Measurements from ENCODE around the gene PRR19.

DNA sequence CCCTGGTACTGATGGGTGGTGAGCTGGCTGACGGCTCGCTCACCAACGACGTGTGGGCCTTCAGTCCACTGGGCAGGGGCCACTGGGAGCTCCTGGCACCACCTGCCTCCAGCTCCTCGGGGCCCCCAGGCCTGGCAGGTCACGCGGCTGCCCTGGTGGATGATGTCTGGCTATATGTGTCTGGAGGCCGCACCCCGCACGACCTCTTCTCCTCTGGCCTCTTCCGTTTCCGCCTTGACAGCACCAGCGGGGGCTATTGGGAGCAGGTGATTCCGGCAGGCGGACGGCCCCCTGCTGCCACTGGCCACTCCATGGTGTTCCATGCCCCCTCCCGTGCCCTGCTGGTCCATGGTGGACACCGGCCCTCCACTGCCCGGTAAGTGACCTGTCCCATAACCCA, 34.0 kb downstream of the PRR19 start:
- TF ChIP-seq, protein P1, sequence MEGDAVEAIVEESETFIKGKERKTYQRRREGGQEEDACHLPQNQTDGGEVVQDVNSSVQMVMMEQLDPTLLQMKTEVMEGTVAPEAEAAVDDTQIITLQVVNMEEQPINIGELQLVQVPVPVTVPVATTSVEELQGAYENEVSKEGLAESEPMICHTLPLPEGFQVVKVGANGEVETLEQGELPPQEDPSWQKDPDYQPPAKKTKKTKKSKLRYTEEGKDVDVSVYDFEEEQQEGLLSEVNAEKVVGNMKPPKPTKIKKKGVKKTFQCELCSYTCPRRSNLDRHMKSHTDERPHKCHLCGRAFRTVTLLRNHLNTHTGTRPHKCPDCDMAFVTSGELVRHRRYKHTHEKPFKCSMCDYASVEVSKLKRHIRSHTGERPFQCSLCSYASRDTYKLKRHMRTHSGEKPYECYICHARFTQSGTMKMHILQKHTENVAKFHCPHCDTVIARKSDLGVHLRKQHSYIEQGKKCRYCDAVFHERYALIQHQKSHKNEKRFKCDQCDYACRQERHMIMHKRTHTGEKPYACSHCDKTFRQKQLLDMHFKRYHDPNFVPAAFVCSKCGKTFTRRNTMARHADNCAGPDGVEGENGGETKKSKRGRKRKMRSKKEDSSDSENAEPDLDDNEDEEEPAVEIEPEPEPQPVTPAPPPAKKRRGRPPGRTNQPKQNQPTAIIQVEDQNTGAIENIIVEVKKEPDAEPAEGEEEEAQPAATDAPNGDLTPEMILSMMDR (IDR thresholded peaks at IDR 0.05; ENCODE audit: low read depth, low read length, poor library complexity, severe bottlenecking): no peak
- no peak for TF ChIP-seq EZH2phosphoT487 (IDR thresholded peaks at IDR 0.05; ENCODE audit: borderline replicate concordance, low read length)

Measured in DOHH2 (cell line).